ENCODE results near the gene FANCM.
"Not testable (repeated sequence)": the region's sequence is repeated elsewhere in the genome, so short reads cannot be mapped to it uniquely, and the experiment has no call there.

Gene FANCM

GRCh38 chr14:45140661-45141187 lies 5.0 kb downstream of the FANCM start:
- no peak for DNase-seq

GRCh38 chr14:45142083-45142482 lies 6.4 kb downstream of the FANCM start:
- not testable (repeated sequence) for DNase-seq

GRCh38 chr14:45144658-45145057 lies 8.9 kb downstream of the FANCM start:
- DNase-seq: no peak

GRCh38 chr14:45145214-45145613 lies 9.5 kb downstream of the FANCM start:
- DNase-seq: no peak

GRCh38 chr14:45149602-45150001 lies 13.9 kb downstream of the FANCM start:
- DNase-seq: no peak

- no peak for DNase-seq
Observed at GRCh38 chr14:45150386-45150890, 14.7 kb downstream of the FANCM start.

GRCh38 chr14:45156067-45156466 lies 20.3 kb downstream of the FANCM start:
- no peak for DNase-seq

- DNase-seq: no peak
Observed at GRCh38 chr14:45169906-45170305, 34.2 kb downstream of the FANCM start.

GRCh38 chr14:45177076-45177475 lies 41.3 kb downstream of the FANCM start:
- DNase-seq: no peak

GRCh38 chr14:45181329-45181728 lies 45.6 kb downstream of the FANCM start:
- no peak for DNase-seq

GRCh38 chr14:45181806-45182205 lies 46.1 kb downstream of the FANCM start:
- DNase-seq: no peak

GRCh38 chr14:45185100-45185814 lies 49.5 kb downstream of the FANCM start:
- DNase-seq: no peak

GRCh38 chr14:45194964-45195363 lies 59.2 kb downstream of the FANCM start:
- no peak for DNase-seq

- no peak for DNase-seq
Observed at GRCh38 chr14:45198551-45198950, 62.8 kb downstream of the FANCM start.

- no peak for DNase-seq
Observed at GRCh38 chr14:45199230-45199629, 63.5 kb downstream of the FANCM start.

GRCh38 chr14:45201905-45202304 lies 66.2 kb downstream of the FANCM start:
- DNase-seq: no peak

GRCh38 chr14:45204241-45204640 lies 68.5 kb downstream of the FANCM start:
- no peak for DNase-seq

- DNase-seq: no peak
Observed at GRCh38 chr14:45210159-45210558, 74.4 kb downstream of the FANCM start.

- DNase-seq: no peak
Observed at GRCh38 chr14:45211295-45211694, 75.6 kb downstream of the FANCM start.

GRCh38 chr14:45212231-45212630 lies 76.5 kb downstream of the FANCM start:
- no peak for DNase-seq

GRCh38 chr14:45213716-45214115 lies 78.0 kb downstream of the FANCM start:
- DNase-seq: not testable (repeated sequence)

GRCh38 chr14:45214341-45214740 lies 78.6 kb downstream of the FANCM start:
- not testable (repeated sequence) for DNase-seq

GRCh38 chr14:45222485-45223262 lies 86.9 kb downstream of the FANCM start:
- no peak for DNase-seq

- no peak for DNase-seq
Observed at GRCh38 chr14:45227566-45227965, 91.8 kb downstream of the FANCM start.
